HG03064 (cell line): ENCODE measurements around the gene SVOP.
"Not testable (repeated sequence)": the region's sequence is repeated elsewhere in the genome, so short reads cannot be mapped to it uniquely, and the experiment has no call there.

Experiments used
- ATAC-seq: cut with Tn5 transposase; IDR thresholded peaks from one replicate; pipeline ENCODE4 v1.9.1; 2021; ENCODE audit warnings: low read depth; ENCODE audit not compliant: unreplicated experiment

Gene SVOP

DNA sequence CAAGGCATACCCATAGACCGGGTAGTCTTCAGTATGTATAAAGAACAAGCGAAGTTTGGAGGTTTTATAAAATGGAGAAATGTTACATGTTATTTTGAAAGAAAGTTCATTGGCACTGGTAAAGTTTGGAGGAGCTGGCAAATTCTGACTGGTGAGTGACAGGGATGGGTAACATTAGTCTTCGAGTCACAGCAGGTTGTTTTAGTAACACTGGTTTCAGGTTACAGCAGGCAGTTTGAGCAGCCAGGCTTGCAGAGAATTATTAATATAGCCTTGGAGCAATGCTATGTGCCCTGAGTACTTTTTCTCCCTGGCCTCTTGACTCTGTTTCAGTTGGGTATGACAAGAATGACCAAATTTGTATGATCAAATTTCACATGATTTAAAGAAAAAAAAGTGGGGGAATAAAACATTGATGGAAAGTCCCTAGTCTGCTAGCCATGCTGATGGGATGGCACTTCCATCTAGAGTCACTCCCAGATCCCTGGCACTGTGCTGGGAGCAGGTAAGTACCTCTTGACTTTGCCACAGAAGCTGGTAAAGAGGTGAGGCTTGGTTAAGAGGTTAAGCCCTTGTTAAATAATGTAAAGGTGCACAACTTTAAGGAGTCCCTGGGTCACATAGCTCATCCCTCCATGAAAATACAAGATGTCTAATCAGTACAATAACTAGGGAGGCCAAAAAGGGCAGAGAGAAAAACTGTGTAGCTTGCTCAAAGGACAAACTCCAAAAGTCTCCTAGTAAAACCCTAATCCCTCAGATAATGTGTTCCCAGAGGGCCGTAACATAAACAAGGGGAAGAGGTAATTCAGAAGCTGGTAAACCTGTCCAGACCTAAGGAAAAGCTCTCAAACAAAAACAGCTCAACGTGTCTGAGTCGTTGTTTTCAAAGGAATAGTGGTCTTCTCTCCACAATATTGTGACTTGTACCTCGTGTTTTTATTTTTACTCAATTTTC lies 12.7 kb upstream of the SVOP start:
- no peak for ATAC-seq

- no peak for ATAC-seq
Measured at GRCh38 chr12:109029411-109029810, 8.5 kb upstream of the SVOP start.

GRCh38 chr12:109028624-109029023 lies 7.8 kb upstream of the SVOP start:
- not testable (repeated sequence) for ATAC-seq

DNA sequence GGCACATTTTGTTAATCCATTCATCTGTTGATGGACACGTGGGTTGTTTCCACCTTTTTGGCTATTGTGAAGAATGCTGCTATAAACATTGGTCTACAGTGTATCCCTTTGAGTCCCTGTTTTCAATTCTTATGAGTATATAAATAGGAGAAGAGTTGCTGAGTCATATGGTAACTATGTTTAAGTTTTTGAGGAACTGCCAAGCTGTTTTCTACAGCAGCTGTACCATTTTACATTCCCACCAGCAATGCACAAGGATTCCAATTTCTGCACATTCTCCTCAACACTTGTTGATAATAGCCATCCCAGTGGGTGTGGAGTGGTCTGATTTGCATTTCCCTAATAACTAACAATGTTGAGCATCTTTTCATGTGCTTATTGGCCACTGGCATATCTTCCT lies 6.9 kb upstream of the SVOP start:
- no peak for ATAC-seq

- no peak for ATAC-seq
Measured at GRCh38 chr12:109020146-109020795, 597 bp downstream of the SVOP start.

- ATAC-seq = no peak
Measured at GRCh38 chr12:109018296-109018695, 2.6 kb downstream of the SVOP start.

- no peak for ATAC-seq
Measured at GRCh38 chr12:109016978-109017377, 3.9 kb downstream of the SVOP start.

GRCh38 chr12:109016016-109016415 lies 4.9 kb downstream of the SVOP start:
- no peak for ATAC-seq

- ATAC-seq = no peak
Measured at GRCh38 chr12:109014984-109015765, 5.7 kb downstream of the SVOP start.

DNA sequence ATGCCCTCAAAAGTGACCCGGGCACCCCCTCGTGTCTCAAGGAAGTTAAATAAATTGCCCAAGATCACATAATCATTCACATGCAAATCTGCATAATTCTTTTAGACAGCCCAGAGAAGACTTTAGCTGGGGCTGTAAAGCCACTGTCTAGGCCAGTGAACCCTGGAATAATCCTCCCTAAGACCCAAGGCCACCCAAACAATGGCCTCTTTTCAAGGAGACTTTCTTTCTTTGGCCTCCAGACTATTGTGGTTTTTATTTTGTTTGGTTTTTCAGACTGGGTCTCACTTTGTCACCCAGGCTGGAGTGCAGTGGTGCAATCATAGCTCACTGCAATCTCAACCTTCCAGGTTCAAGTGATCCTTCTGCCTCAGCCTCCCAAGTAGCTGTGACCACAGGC lies 10.6 kb downstream of the SVOP start:
- ATAC-seq = no peak

DNA sequence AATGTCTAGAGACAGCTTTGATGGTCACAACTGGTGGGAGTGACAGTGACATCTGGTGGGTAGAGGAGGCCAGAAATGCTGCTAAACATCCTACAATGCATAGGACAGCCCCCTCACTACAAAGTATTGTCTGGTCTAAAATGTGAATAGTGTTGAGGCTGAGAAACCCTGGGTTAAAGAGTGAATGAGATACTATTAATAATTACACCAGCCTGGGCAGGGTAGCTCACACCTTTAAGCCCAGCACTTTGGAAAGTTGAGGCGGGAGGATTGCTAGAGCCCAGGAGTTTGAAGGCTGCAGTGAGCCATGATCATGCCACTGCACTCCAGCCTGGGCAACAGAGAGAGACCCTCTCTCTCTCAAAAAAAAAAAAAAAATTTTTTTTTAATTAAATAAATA lies 11.1 kb downstream of the SVOP start:
- ATAC-seq = no peak

DNA sequence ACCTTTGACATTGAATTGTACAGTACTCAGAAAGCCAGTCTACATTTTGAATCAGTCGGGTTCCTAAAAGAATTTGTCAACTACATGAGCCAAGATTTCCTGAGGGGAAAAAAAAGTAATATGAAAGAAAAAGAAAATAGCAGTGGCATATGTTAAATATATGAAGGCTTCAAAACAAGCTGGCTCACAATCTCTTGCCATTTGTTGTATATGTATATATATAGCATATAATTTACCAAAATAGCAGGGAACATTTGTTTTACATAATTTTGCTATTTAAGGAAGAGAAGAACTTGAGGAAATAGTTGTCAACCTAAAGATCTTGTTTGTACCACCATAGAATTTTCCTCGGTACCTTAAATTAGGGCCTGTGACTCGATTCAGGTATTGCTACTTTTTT lies 16.9 kb downstream of the SVOP start:
- ATAC-seq = no peak

DNA sequence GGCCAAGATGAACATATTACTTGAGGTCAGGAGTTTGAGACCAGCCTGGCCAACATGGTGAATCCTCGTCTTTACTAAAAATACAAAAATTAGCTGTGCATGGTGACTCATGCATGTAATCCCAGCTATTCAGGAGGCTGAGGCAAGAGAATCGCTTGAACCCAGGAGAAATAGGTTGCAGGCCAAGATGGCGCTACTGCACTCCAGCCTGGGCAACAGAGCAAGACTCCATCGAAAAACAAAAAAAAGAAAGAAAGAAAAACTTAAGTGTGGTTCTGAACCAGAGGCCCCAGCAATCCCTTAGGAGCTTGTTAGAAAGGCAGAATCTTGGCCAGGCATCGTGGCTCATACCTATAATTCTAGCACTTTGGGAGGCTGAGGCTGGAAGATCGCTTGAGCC lies 24.5 kb downstream of the SVOP start:
- ATAC-seq = no peak

- no peak for ATAC-seq
Measured at GRCh38 chr12:108995370-108995992, 25.4 kb downstream of the SVOP start.

- not testable (repeated sequence) for ATAC-seq
Measured at GRCh38 chr12:108990103-108990502, 30.8 kb downstream of the SVOP start.

DNA sequence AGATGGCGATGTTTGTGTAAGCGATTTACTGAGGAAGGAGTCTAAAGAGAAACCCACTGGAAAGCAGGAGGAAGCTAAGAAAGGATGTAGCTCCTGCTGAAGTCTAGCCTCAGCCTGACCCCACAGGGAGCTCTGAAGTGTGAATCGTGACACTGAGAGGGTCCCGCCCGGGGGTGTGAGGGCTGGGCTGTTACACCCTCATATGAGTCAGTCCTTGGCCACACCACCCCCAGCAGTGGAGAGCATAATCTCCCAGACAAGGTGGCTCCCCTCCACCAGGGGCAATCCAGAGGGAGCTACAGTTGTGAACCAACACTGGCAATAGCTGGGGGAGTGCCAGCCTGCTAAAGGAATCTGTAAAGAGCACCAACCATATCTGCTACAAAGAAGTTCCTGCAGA lies 31.5 kb downstream of the SVOP start:
- ATAC-seq = no peak

DNA sequence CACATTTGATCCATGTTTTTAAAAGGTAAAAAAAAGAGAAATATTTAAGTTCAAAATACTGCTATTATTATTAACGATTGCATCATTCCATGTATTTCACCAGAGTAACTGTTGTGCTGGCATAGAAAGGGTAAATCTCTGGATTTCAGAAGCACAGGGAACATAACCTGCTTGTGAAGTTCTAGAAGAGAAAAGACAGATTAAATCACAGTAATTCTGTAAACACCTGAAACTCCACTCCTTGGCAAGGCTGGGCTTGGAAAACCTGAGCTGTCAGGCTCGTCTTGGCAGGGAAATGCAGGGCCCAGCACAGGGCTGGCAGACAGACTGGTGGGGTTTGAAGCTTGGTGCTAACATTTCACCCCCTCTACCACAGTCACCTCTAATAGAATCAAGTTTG lies 35.1 kb downstream of the SVOP start:
- no peak for ATAC-seq

DNA sequence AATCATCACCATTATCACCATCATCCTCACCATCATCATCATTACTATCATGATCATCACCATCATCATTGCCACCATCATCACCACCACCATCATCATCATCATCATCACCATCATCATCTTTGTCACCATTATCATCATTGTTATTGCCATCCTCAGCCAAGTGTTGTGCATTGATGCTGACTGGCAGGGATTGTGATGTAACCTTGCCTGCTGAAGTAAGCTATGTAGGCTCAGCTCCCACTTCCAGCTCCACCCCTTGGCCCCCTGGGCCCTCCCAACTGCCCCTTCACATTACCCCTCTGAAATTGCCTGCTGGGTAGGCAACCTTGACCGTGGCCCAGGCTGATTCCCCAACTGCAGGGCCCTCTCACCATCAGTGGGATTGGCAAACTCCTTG lies 37.6 kb downstream of the SVOP start:
- ATAC-seq = no peak

DNA sequence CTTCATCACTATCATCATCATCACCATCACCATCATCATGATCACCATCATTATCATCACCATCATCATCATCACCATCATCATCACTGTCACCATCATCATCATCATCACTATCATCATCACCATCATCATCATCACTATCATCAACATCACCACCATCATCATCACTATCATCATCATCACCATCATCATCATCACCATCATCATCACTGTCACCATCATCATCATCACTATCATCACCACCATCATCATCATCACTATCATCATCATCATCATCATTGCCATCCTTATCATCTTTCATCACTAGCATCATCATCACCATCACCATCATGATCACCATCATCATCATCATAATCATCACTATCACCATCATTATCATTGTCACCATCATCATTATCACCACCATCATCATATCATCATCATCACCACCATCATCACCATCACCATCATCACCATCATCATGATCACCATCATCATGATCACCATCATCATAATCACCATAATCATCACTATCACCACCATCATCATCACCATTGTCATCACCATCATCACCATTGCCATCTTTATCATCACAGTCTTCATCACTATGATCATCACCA lies 38.1 kb downstream of the SVOP start:
- no peak for ATAC-seq

- ATAC-seq = no peak
Measured at GRCh38 chr12:108981835-108982234, 39.0 kb downstream of the SVOP start.
